GM23338 (cell line): Measurements from ENCODE around the gene TSHZ2. TPM values are rescaled to one million over a fixed set of nuclear protein-coding genes. Genes with fewer than 3 reads are reported as not detected.

Experiments used
- ATAC-seq: fragments of 200-7000 bp; cut with Tn5 transposase; 3 replicates; pipeline ENCODE4 v1.9.1; 2020
- DNase-seq: peaks from one replicate; pipeline ENCODE4 v3.0.0-alpha.2; 2015; ENCODE audit warnings: low spot score
- H2AFZ ChIP-seq: fragments of 200-600 bp; sonication (generic); 2 replicates; pipeline ENCODE4 v1.8.0; 2016; ENCODE audit warnings: antibody characterized with exemption, mild to moderate bottlenecking, moderate library complexity
- H3F3A ChIP-seq: fragments of 200-600 bp; sonication (generic); replicated peaks from 2 replicates; pipeline ENCODE4 v1.8.0; 2017; ENCODE audit warnings: antibody characterized with exemption, mixed run types, low read depth
- H3K27ac ChIP-seq: fragments of 200-600 bp; sonication (generic); 2 replicates; pipeline ENCODE4 v1.6.1; 2016; ENCODE audit warnings: low read depth
- H3K27me3 ChIP-seq: fragments of 200-600 bp; sonication (generic); 2 replicates; pipeline ENCODE4 v1.8.0; 2016; ENCODE audit warnings: mild to moderate bottlenecking, mixed run types, moderate library complexity; ENCODE audit not compliant: insufficient read depth
- H3K36me3 ChIP-seq: fragments of 200-600 bp; sonication (generic); 2 replicates; pipeline ENCODE4 v1.8.0; 2016; ENCODE audit warnings: mild to moderate bottlenecking; ENCODE audit not compliant: insufficient read depth
- H3K4me1 ChIP-seq: fragments of 200-600 bp; sonication (generic); 2 replicates; pipeline ENCODE4 v1.8.0; 2016; ENCODE audit warnings: mild to moderate bottlenecking, moderate library complexity; ENCODE audit not compliant: insufficient read depth
- H3K4me2 ChIP-seq: fragments of 200-600 bp; sonication (generic); 2 replicates; pipeline ENCODE4 v1.7.1; 2017; ENCODE audit warnings: mixed run types
- H3K4me3 ChIP-seq: fragments of 200-600 bp; sonication (generic); 2 replicates; pipeline ENCODE4 v1.6.1; 2016; ENCODE audit warnings: mixed run types
- H3K79me2 ChIP-seq: fragments of 200-600 bp; sonication (generic); replicated peaks from 2 replicates; pipeline ENCODE4 v1.8.0; 2017; ENCODE audit warnings: mild to moderate bottlenecking; ENCODE audit not compliant: insufficient read depth
- H3K9me2 ChIP-seq: fragments of 200-600 bp; sonication (generic); 2 replicates; pipeline ENCODE4 v1.8.0; 2017; ENCODE audit not compliant: insufficient read depth
- H4K20me1 ChIP-seq: fragments of 200-600 bp; sonication (generic); replicated peaks from 2 replicates; pipeline ENCODE4 v1.8.0; 2017; ENCODE audit warnings: mild to moderate bottlenecking; ENCODE audit not compliant: insufficient read depth
- H3K27ac Mint-ChIP-seq: 2 replicates; pipeline ENCODE4 v1.8.0; 2020; ENCODE audit warnings: inconsistent platforms, mild to moderate bottlenecking, moderate library complexity, mixed read lengths
- H3K27me3 Mint-ChIP-seq: 3 replicates; pipeline ENCODE4 v1.8.0; 2022; ENCODE audit warnings: low read depth, mild to moderate bottlenecking, moderate library complexity, mixed read lengths, inconsistent platforms; ENCODE audit not compliant: insufficient read depth, poor library complexity
- H3K36me3 Mint-ChIP-seq: 3 replicates; pipeline ENCODE4 v1.8.0; 2021; ENCODE audit warnings: low read depth, mild to moderate bottlenecking, inconsistent platforms, moderate library complexity, mixed read lengths
- H3K4me1 Mint-ChIP-seq: 3 replicates; pipeline ENCODE4 v1.8.0; 2020; ENCODE audit warnings: mild to moderate bottlenecking, inconsistent platforms, mixed read lengths
- H3K4me3 Mint-ChIP-seq: 3 replicates; pipeline ENCODE4 v1.8.0; 2021; ENCODE audit warnings: moderate library complexity, mild to moderate bottlenecking, inconsistent platforms, mixed read lengths
- H3K9me3 Mint-ChIP-seq: 3 replicates; pipeline ENCODE4 v1.8.0; 2020; ENCODE audit warnings: moderate library complexity, mild to moderate bottlenecking, inconsistent platforms, mixed read lengths
- CREB1 ChIP-seq: fragments of 250-450 bp; sonication (Bioruptor Pico); IDR thresholded peaks from 2 replicates; pipeline ENCODE4 v1.5.0; 2020; ENCODE audit warnings: low read depth, mild to moderate bottlenecking, moderate library complexity
- EZH2 ChIP-seq: fragments of 200-600 bp; sonication (generic); IDR thresholded peaks from one replicate; pipeline ENCODE4 v1.8.0; 2017; ENCODE audit warnings: antibody characterized with exemption, mild to moderate bottlenecking, low read depth; ENCODE audit not compliant: unreplicated experiment
- EZH2phosphoT487 ChIP-seq: fragments of 200-600 bp; sonication (generic); IDR thresholded peaks from one replicate; pipeline ENCODE4 v1.8.1; 2018; ENCODE audit warnings: antibody characterized with exemption; ENCODE audit not compliant: unreplicated experiment
- JUNB ChIP-seq: IDR thresholded peaks from one replicate; pipeline ENCODE4 v1.6.1; 2016; ENCODE audit warnings: antibody characterized with exemption; ENCODE audit not compliant: unreplicated experiment
- NANOG ChIP-seq: IDR thresholded peaks from 2 replicates; pipeline ENCODE4 v1.6.1; 2016; ENCODE audit warnings: antibody characterized with exemption, borderline replicate concordance
- POLR2AphosphoS5 ChIP-seq: IDR thresholded peaks from 2 replicates; pipeline ENCODE4 v1.6.1; 2016; ENCODE audit warnings: antibody characterized with exemption, low read depth
- STAT1 ChIP-seq: IDR thresholded peaks from one replicate; pipeline ENCODE4 v1.6.1; 2016; ENCODE audit warnings: antibody characterized with exemption; ENCODE audit not compliant: unreplicated experiment
- ZNF114 ChIP-seq: fragments of 250-450 bp; sonication (Bioruptor Pico); IDR thresholded peaks from 2 replicates; pipeline ENCODE4 v1.5.0; 2020; ENCODE audit warnings: mild to moderate bottlenecking, moderate library complexity
- ZNF331 ChIP-seq: fragments of 250-450 bp; sonication (Bioruptor Pico); IDR thresholded peaks from 2 replicates; pipeline ENCODE4 v1.5.0; 2020; ENCODE audit warnings: low read depth, mild to moderate bottlenecking, moderate library complexity
- ZNF462 ChIP-seq: fragments of 250-450 bp; sonication (Bioruptor Pico); IDR thresholded peaks from 2 replicates; pipeline ENCODE4 v1.5.0; 2020; ENCODE audit warnings: mild to moderate bottlenecking, moderate library complexity
- polyA plus RNA-seq: library from polyadenylated mRNA; unstranded; fragments of >200 nt; fragmentation: Nextera tagmentation; extraction: Ambion mirVana; gene quantifications from 2 replicates; pipeline ENCODE4 v1.2.1, GENCODE V29; 2016
- total RNA-seq: library from RNA; depleted of rRNA; stranded (reverse); fragments of >200 nt; shearing (Covaris generic); gene quantifications from 2 replicates; pipeline ENCODE4 v1.2.3, GENCODE V29; 2014
- TF ChIP-seq, protein P1 (sequence below), 2 experiments: fragments of 200-600 bp in 1 of 2; sonication (generic) in 1 of 2; conservative IDR thresholded peaks; 2 replicates each; pipeline versions ENCODE4 v1.5.1 to v1.6.1; 2016 to 2017; ENCODE audit warnings: antibody characterized with exemption in 2 of 2, low read depth in 2 of 2, mild to moderate bottlenecking in 2 of 2, moderate library complexity in 1 of 2
- TF ChIP-seq, protein P2 (sequence below): IDR thresholded peaks from one replicate; pipeline ENCODE4 v1.6.1; 2018; ENCODE audit warnings: antibody characterized with exemption; ENCODE audit not compliant: unreplicated experiment
- TF ChIP-seq, protein P3 (sequence below): IDR thresholded peaks from 2 replicates; pipeline ENCODE4 v1.6.1; 2016; ENCODE audit warnings: antibody characterized with exemption

TSHZ2 gene
- total and polyA plus RNA-seq, 2 experiments from 2014 or later: 0.49 to 1.3 TPM

DNA sequence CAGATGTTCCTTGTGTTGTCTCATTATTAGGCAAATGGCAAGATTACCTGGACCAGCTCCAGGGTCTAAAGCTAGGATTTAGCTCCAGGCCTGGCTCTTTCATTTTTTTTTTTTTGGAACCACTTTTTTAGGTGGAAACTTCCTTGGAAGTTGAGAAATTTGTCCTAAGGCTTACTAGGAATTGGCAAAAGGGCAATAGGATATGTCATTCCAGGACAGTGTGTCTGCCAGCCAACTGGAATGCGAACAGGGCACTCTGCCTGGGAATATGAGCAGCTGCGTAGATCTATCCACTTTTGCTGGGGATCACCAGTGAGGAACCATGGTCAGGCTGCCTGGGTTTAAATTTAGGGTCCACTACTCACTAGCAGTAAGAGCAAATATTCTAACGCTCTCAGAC lies 304.0 kb downstream of the TSHZ2 start:
- no peak overlapping the region for H3K27ac ChIP-seq
- H3K4me3 Mint-ChIP-seq: no peak overlapping the region

More for the DNA sequence above, 304.0 kb downstream of the TSHZ2 start:
- no peaks in the 10 kb centered on the region for H3K27me3 ChIP-seq
- peaks cover 1% of the 10 kb centered on the region for H3K27me3 Mint-ChIP-seq
- H3K36me3 ChIP-seq: no peaks in the 10 kb centered on the region
- peaks cover 5% of the 10 kb centered on the region for H3K4me1 ChIP-seq
- no peaks in the 10 kb centered on the region for H3F3A ChIP-seq
- peaks cover 5% of the 10 kb centered on the region; the same call in 1 of the 2 replicates for H3K9me2 ChIP-seq
- H3K4me3 ChIP-seq: no peak overlapping the region
- no peaks in the 10 kb centered on the region for H3K9me3 Mint-ChIP-seq
- no peaks in the 10 kb centered on the region for H3K79me2 ChIP-seq
- no peak overlapping the region for H3K4me2 ChIP-seq
- peaks cover 8% of the 10 kb centered on the region for H3K4me1 Mint-ChIP-seq
- H4K20me1 ChIP-seq: no peaks in the 10 kb centered on the region
- no peak overlapping the region for H2AFZ ChIP-seq
- no peak overlapping the region for H3K27ac Mint-ChIP-seq
- no peak for TF ChIP-seq EZH2
- no peak for TF ChIP-seq EZH2phosphoT487
- no peak for TF ChIP-seq JUNB
- no peak for TF ChIP-seq STAT1
- TF ChIP-seq, protein P1, sequence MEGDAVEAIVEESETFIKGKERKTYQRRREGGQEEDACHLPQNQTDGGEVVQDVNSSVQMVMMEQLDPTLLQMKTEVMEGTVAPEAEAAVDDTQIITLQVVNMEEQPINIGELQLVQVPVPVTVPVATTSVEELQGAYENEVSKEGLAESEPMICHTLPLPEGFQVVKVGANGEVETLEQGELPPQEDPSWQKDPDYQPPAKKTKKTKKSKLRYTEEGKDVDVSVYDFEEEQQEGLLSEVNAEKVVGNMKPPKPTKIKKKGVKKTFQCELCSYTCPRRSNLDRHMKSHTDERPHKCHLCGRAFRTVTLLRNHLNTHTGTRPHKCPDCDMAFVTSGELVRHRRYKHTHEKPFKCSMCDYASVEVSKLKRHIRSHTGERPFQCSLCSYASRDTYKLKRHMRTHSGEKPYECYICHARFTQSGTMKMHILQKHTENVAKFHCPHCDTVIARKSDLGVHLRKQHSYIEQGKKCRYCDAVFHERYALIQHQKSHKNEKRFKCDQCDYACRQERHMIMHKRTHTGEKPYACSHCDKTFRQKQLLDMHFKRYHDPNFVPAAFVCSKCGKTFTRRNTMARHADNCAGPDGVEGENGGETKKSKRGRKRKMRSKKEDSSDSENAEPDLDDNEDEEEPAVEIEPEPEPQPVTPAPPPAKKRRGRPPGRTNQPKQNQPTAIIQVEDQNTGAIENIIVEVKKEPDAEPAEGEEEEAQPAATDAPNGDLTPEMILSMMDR (conservative IDR thresholded peaks at IDR 0.05; ENCODE audit: low read depth in 2 of 2): no peak
- TF ChIP-seq ZNF114 (CRISPR knock-in tag): no peak
- TF ChIP-seq POLR2AphosphoS5: no peak
- no peak for TF ChIP-seq ZNF331 (CRISPR knock-in tag)
- TF ChIP-seq, protein P2, sequence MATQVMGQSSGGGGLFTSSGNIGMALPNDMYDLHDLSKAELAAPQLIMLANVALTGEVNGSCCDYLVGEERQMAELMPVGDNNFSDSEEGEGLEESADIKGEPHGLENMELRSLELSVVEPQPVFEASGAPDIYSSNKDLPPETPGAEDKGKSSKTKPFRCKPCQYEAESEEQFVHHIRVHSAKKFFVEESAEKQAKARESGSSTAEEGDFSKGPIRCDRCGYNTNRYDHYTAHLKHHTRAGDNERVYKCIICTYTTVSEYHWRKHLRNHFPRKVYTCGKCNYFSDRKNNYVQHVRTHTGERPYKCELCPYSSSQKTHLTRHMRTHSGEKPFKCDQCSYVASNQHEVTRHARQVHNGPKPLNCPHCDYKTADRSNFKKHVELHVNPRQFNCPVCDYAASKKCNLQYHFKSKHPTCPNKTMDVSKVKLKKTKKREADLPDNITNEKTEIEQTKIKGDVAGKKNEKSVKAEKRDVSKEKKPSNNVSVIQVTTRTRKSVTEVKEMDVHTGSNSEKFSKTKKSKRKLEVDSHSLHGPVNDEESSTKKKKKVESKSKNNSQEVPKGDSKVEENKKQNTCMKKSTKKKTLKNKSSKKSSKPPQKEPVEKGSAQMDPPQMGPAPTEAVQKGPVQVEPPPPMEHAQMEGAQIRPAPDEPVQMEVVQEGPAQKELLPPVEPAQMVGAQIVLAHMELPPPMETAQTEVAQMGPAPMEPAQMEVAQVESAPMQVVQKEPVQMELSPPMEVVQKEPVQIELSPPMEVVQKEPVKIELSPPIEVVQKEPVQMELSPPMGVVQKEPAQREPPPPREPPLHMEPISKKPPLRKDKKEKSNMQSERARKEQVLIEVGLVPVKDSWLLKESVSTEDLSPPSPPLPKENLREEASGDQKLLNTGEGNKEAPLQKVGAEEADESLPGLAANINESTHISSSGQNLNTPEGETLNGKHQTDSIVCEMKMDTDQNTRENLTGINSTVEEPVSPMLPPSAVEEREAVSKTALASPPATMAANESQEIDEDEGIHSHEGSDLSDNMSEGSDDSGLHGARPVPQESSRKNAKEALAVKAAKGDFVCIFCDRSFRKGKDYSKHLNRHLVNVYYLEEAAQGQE: no peak
- TF ChIP-seq NANOG: no peak
- no peak for TF ChIP-seq ZNF462 (CRISPR knock-in tag)
- TF ChIP-seq, protein P3, sequence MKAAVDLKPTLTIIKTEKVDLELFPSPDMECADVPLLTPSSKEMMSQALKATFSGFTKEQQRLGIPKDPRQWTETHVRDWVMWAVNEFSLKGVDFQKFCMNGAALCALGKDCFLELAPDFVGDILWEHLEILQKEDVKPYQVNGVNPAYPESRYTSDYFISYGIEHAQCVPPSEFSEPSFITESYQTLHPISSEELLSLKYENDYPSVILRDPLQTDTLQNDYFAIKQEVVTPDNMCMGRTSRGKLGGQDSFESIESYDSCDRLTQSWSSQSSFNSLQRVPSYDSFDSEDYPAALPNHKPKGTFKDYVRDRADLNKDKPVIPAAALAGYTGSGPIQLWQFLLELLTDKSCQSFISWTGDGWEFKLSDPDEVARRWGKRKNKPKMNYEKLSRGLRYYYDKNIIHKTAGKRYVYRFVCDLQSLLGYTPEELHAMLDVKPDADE: no peak
- TF ChIP-seq CREB1 (CRISPR knock-in tag): no peak
- ATAC-seq (no peak), DNase-seq (no peak)
- no peaks in the 10 kb centered on the region for H3K36me3 Mint-ChIP-seq
